ENCODE measurements around the gene GSX2. TPM values are rescaled to one million over a fixed set of nuclear protein-coding genes. Genes with fewer than 3 reads are reported as not detected.
A peak's percentile ranks its signal among the peaks of the same experiment; 100 is the strongest.

Gene GSX2
- total and polyA plus RNA-seq, 2 donors (not counting 1 experiment from before 2014, with no cell fraction given) = 0.05 to 0.33 TPM

DNA sequence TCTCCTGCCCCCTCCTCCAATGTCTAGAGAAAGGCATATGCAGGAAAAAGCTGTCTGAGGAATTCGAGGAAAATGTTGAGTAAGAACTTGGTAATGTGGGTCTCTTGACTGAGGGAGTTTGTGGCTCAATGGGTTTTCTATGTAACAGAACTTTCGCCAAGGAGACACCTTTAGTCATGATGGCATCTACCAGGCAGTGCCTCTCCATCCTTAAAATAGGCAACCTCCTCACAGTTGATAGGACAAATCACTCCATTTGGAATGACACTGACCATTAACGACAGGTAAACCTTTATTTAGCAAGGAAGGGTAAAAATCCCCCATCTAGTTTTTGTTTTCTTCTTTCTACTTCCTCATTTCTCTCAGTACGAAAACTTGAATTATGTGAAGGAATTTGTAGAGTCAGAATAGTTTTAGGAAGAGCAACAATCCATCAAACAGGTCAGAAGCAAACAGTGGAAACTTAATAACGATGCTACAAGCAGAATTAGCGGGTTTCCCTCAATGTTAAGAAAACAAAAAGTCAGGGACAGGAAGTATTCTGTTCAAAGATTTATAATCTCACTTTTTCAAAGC is 2.7 kb downstream of the GSX2 start:
- H3K36me3 ChIP-seq (ENCODE audit: control insufficient read depth, insufficient read depth, low read length) = no peaks in the 10 kb centered on the region
- no peak overlapping the region for H3K27ac ChIP-seq (ENCODE audit: insufficient read depth, low read length)
- DNase-seq (ENCODE audit: low read depth in 2 of 2) = no peak
- H3K4me2 ChIP-seq (ENCODE audit: extremely low read depth, insufficient read depth, low read length) = no peak overlapping the region
- H3K79me2 ChIP-seq (ENCODE audit: control insufficient read depth, insufficient read depth, low read length) = no peaks in the 10 kb centered on the region
- H4K20me1 ChIP-seq (ENCODE audit: control insufficient read depth, extremely low read depth, insufficient read depth, low read length) = no peaks in the 10 kb centered on the region
- no peak overlapping the region for H3K9ac ChIP-seq (ENCODE audit: insufficient read depth, low read length)
- H3K9me3 ChIP-seq (ENCODE audit: control insufficient read depth, insufficient read depth, low read depth, low read length) = no peaks in the 10 kb centered on the region
- H2AFZ ChIP-seq (ENCODE audit: low read length) = no peak overlapping the region
- no peak overlapping the region for H3K4me3 ChIP-seq (replicated peaks in 1 of 4; ENCODE audit: control extremely low read depth in 1 of 4, insufficient read depth in 1 of 4, low read depth in 3 of 4, low read length in 4 of 4)
- H3K4me1 ChIP-seq (ENCODE audit: control insufficient read depth, extremely low read depth, insufficient read depth, low read length) = peaks cover 13% of the 10 kb centered on the region
- peaks cover 29% of the 10 kb centered on the region for H3K27me3 ChIP-seq (ENCODE audit: control insufficient read depth, insufficient read depth, low read length)
- TF ChIP-seq EZH2 (IDR thresholded peaks at IDR 0.05; ENCODE audit: low read length, missing control alignments) (no peak), CTCF (conservative IDR thresholded peaks at IDR 0.05 in 1 of 2, IDR thresholded peaks at IDR 0.05 in 1 of 2; ENCODE audit: low read depth in 1 of 2, low read length in 2 of 2) (no peak)

DNA sequence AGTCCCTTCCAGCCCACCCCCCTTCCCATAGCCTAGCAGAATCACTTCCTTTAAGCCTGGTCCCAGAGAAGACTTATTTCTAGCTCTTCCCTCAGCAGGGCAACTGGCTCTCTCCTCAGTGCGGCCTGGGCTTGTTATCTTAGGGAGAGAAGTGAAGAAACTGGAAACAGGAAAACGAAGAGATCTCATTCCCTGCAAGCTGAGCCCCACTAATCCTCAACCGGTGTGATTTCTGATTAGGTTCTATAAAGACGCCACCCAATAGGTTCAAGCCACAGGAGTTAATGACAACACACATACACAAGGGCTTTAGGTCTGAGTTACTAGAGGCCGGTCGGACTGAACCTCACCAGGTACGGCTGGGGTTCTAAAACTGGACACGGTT is 3.2 kb downstream of the GSX2 start:
- Histone ChIP-seq H3K4me2 (ENCODE audit: extremely low read depth, insufficient read depth, low read length) (peak overlapping the region; percentile 58), H3K36me3 (ENCODE audit: control insufficient read depth, insufficient read depth, low read length) (no peaks in the 10 kb centered on the region), H2AFZ (ENCODE audit: low read length) (peak overlapping the region; percentile 73), H3K27ac (ENCODE audit: insufficient read depth, low read length) (no peak overlapping the region), H3K4me1 (ENCODE audit: control insufficient read depth, extremely low read depth, insufficient read depth, low read length) (peaks cover 13% of the 10 kb centered on the region), H3K9ac (ENCODE audit: insufficient read depth, low read length) (no peak overlapping the region), H3K27me3 (ENCODE audit: control insufficient read depth, insufficient read depth, low read length) (peaks cover 25% of the 10 kb centered on the region), H3K4me3 (replicated peaks in 1 of 4; ENCODE audit: control extremely low read depth in 1 of 4, insufficient read depth in 1 of 4, low read depth in 3 of 4, low read length in 4 of 4) (peak overlapping the region in 1 of 4 experiments; percentile 33), H4K20me1 (ENCODE audit: control insufficient read depth, extremely low read depth, insufficient read depth, low read length) (no peaks in the 10 kb centered on the region), H3K79me2 (ENCODE audit: control insufficient read depth, insufficient read depth, low read length) (no peaks in the 10 kb centered on the region), H3K9me3 (ENCODE audit: control insufficient read depth, insufficient read depth, low read depth, low read length) (no peaks in the 10 kb centered on the region)
- TF ChIP-seq CTCF (conservative IDR thresholded peaks at IDR 0.05 in 1 of 2, IDR thresholded peaks at IDR 0.05 in 1 of 2; ENCODE audit: low read depth in 1 of 2, low read length in 2 of 2) = no peak
- no peak for TF ChIP-seq EZH2 (IDR thresholded peaks at IDR 0.05; ENCODE audit: low read length, missing control alignments)
- DNase-seq (ENCODE audit: low read depth in 2 of 2) = no peak

DNA sequence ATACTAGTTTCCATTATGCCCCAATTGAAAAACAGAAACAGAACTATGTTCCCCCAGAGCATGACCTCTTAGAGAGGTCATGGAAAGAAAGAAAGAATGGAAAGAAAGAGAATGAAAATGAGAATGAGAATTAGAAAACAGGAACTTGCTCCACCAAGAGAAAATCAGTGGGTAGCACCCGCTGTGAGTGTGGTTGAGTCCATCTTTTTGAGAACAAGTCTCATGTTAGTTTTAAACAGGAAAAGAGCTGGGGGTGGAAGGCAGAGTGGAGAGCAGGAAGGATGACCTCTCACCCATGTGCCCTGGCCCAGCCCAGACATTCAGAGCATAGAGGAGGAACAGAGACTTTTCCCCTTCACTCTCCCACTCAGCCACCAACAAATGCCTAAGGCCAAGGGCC is 4.9 kb downstream of the GSX2 start:
- Histone ChIP-seq H3K4me3 (replicated peaks in 1 of 4; ENCODE audit: control extremely low read depth in 1 of 4, insufficient read depth in 1 of 4, low read depth in 3 of 4, low read length in 4 of 4) (no peak overlapping the region), H3K4me2 (ENCODE audit: extremely low read depth, insufficient read depth, low read length) (no peak overlapping the region), H3K9ac (ENCODE audit: insufficient read depth, low read length) (no peak overlapping the region), H3K79me2 (ENCODE audit: control insufficient read depth, insufficient read depth, low read length) (no peaks in the 10 kb centered on the region), H2AFZ (ENCODE audit: low read length) (no peak overlapping the region), H3K27ac (ENCODE audit: insufficient read depth, low read length) (no peak overlapping the region), H3K9me3 (ENCODE audit: control insufficient read depth, insufficient read depth, low read depth, low read length) (no peaks in the 10 kb centered on the region), H3K4me1 (ENCODE audit: control insufficient read depth, extremely low read depth, insufficient read depth, low read length) (peaks cover 10% of the 10 kb centered on the region), H4K20me1 (ENCODE audit: control insufficient read depth, extremely low read depth, insufficient read depth, low read length) (no peaks in the 10 kb centered on the region), H3K36me3 (ENCODE audit: control insufficient read depth, insufficient read depth, low read length) (no peaks in the 10 kb centered on the region), H3K27me3 (ENCODE audit: control insufficient read depth, insufficient read depth, low read length) (peaks cover 14% of the 10 kb centered on the region)
- DNase-seq (ENCODE audit: low read depth in 2 of 2) = no peak
- TF ChIP-seq CTCF (conservative IDR thresholded peaks at IDR 0.05 in 1 of 2, IDR thresholded peaks at IDR 0.05 in 1 of 2; ENCODE audit: low read depth in 1 of 2, low read length in 2 of 2) (no peak), EZH2 (IDR thresholded peaks at IDR 0.05; ENCODE audit: low read length, missing control alignments) (no peak)

All from fibroblast of lung (primary cell).